A673 (cell line): ENCODE results near the gene PRKAG2. TPM values are rescaled to one million over a fixed set of nuclear protein-coding genes. Genes with fewer than 3 reads are reported as not detected.

Source experiments
- BruUV-seq: library from RNA; stranded (reverse); fragments of 400-500 nt; replicated peaks from 2 replicates; lab custom pipeline; 2021; lab: Mats Ljungman, UMichigan
- CTCF ChIA-PET: fragments of 300-600 bp; sonication (Branson Sonifier 250); formaldehyde crosslinking; loops from one replicate; lab custom pipeline; 2022; ENCODE audit warnings: antibody characterized with exemption; lab: Charles Lee
- POLR2A ChIA-PET: fragments of 300-600 bp; sonication (Branson Sonifier 250); formaldehyde crosslinking; loops from one replicate; lab custom pipeline; 2022; ENCODE audit warnings: antibody characterized with exemption; ENCODE audit not compliant: low non-redundant PET; lab: Charles Lee
- DNase-seq: peaks from one replicate; pipeline ENCODE4 v3.0.0-alpha.2; 2015; ENCODE audit warnings: low spot score
- H3K27ac ChIP-seq: fragments of 200-600 bp; sonication (generic); 2 replicates; pipeline ENCODE4 v1.5.1; 2016; ENCODE audit warnings: mixed run types, low read depth, mild to moderate bottlenecking, mixed read lengths, antibody characterized with exemption, low read length; ENCODE audit not compliant: poor library complexity, severe bottlenecking
- H3K27me3 ChIP-seq: fragments of 200-600 bp; sonication (generic); replicated peaks from 2 replicates; pipeline ENCODE4 v1.6.1; 2017; ENCODE audit warnings: mixed run types, low read depth, mild to moderate bottlenecking, mixed read lengths, antibody characterized with exemption, low read length; ENCODE audit not compliant: insufficient read depth, poor library complexity
- H3K36me3 ChIP-seq: fragments of 200-600 bp; sonication (generic); 2 replicates; pipeline ENCODE4 v1.6.1; 2016; ENCODE audit warnings: mixed run types, mild to moderate bottlenecking, mixed read lengths, antibody characterized with exemption, low read length; ENCODE audit not compliant: insufficient read depth, poor library complexity, severe bottlenecking
- H3K4me1 ChIP-seq: fragments of 200-600 bp; sonication (generic); 2 replicates; pipeline ENCODE4 v1.6.1; 2017; ENCODE audit warnings: mixed run types, mild to moderate bottlenecking, mixed read lengths, antibody characterized with exemption, low read length; ENCODE audit not compliant: insufficient read depth, poor library complexity, severe bottlenecking
- H3K4me3 ChIP-seq: fragments of 200-600 bp; sonication (generic); 2 replicates; pipeline ENCODE4 v1.5.1; 2016; ENCODE audit warnings: low read depth, mixed run types, mild to moderate bottlenecking, mixed read lengths, low read length; ENCODE audit not compliant: poor library complexity, severe bottlenecking
- H3K9me3 ChIP-seq: fragments of 200-600 bp; sonication (generic); 2 replicates; pipeline ENCODE4 v1.6.1; 2016; ENCODE audit warnings: mixed run types, low read depth, mild to moderate bottlenecking, mixed read lengths, antibody characterized with exemption, low read length; ENCODE audit not compliant: poor library complexity, severe bottlenecking
- EZH2 ChIP-seq: fragments of 200-600 bp; sonication (generic); IDR thresholded peaks from 2 replicates; pipeline ENCODE4 v1.6.1; 2017; ENCODE audit warnings: borderline replicate concordance, low read depth, mild to moderate bottlenecking, mixed read lengths, antibody characterized with exemption, low read length; ENCODE audit not compliant: poor library complexity, severe bottlenecking
- intact Hi-C: fragments of 100-400 bp; cut with micrococcal nuclease; formaldehyde crosslinking; loops from one replicate; pipeline ENCODE4 v1.10.0; 2022; ENCODE audit not compliant: unreplicated experiment
- total RNA-seq: library from RNA; stranded (reverse); gene quantifications from 2 replicates; pipeline ENCODE4 v1.2.3, GENCODE V29; 2021
- TF ChIP-seq, protein P1 (sequence below): fragments of 300-800, 200-600 bp; sonication (generic); conservative IDR thresholded peaks from 2 replicates; pipeline ENCODE4 v1.5.1; 2017; ENCODE audit warnings: low read depth, mild to moderate bottlenecking, antibody characterized with exemption, low read length, moderate library complexity, mixed read lengths

Gene PRKAG2
- total RNA-seq, 1 experiment from 2014 or later = 11.6 TPM

DNA sequence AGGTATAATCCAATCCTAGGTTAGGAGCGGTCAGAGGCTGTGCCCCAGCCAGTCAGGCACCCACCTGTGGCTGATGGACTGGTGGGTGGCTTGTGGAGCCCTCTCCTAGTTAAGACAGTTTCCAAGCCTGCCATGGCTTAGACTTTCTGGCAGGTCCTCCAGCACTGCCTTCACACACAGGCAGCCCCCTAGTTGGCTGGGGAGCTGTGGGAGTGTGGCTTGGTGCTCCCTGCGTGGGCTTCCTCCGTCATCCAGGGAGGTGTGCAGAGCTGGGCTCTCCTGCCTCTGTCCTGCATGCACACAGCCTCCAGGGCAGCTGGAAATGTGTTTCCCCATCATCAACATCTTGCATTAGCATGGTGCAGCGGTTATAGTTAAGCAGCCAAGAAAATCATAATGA, 273.0 kb downstream of the PRKAG2 start:
- TF ChIP-seq EZH2 = no peak
- TF ChIP-seq, protein P1, sequence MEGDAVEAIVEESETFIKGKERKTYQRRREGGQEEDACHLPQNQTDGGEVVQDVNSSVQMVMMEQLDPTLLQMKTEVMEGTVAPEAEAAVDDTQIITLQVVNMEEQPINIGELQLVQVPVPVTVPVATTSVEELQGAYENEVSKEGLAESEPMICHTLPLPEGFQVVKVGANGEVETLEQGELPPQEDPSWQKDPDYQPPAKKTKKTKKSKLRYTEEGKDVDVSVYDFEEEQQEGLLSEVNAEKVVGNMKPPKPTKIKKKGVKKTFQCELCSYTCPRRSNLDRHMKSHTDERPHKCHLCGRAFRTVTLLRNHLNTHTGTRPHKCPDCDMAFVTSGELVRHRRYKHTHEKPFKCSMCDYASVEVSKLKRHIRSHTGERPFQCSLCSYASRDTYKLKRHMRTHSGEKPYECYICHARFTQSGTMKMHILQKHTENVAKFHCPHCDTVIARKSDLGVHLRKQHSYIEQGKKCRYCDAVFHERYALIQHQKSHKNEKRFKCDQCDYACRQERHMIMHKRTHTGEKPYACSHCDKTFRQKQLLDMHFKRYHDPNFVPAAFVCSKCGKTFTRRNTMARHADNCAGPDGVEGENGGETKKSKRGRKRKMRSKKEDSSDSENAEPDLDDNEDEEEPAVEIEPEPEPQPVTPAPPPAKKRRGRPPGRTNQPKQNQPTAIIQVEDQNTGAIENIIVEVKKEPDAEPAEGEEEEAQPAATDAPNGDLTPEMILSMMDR = no peak
- DNase-seq = no peak
- Histone ChIP-seq H3K27ac (no peak overlapping the region), H3K27me3 (no peaks in the 10 kb centered on the region), H3K4me3 (no peak overlapping the region), H3K9me3 (no peaks in the 10 kb centered on the region), H3K4me1 (no peaks in the 10 kb centered on the region), H3K36me3 (no peaks in the 10 kb centered on the region)
- intact Hi-C loops = no loop called here
- CTCF ChIA-PET = no interaction called here
- BruUV-seq = no TSS peak
- POLR2A ChIA-PET = no interaction called here

DNA sequence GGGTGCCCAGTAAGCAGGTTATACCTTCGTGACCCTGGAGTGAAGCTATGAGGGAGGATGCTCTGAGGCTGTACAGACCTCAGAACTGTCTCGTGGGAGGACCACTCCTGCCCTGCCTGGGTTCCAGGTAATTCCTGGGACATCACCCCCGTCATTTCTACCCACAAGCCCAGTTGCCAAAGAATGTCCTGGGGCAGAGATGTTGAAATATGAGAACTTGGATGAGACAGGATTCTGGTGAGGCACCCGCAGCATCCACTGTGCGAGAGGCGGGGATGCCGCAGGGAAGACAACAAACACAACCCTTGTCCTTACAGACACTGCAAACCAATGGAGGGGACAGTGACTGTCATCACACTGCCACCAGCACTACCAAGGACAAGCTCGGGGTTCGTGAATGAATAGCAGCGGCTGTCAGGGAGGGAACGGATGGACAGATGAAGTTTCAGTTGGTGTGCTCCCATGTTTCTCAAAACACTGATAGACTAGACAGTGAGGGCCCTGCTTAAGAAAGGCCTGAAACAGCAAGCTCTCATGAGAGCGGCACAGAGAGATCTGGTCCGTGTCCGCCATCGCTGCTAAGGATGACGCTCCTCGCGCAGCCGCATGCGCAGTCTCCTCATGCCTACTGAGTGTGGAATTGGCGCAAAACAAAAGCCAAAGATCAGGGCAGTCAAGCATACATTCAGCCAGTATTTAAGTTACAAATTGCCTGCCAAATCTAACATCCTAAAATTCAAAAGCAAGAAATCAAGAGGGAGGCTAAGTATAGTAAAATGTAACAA, 275.2 kb downstream of the PRKAG2 start:
- H3K4me1 ChIP-seq = no peaks in the 10 kb centered on the region

DNA sequence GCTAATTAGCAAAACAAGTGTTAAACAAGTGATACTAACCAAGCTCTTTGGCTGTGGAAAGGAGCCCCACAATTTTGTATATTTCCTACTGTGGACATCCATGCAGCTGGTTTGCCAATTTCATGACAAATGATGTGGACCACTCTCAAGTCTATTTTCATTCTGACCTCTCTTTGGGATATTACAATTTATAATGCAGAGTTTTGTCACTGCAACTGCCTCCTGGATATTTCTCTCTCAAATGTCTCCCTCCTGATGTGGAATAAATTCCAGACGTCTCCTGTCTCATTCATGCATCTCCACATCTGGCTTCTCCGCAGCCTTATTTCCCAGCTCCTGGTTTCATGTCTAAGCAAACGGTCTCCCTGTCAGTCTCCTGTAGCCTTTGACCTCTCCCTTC, 276.6 kb downstream of the PRKAG2 start:
- intact Hi-C loops = no loop called here

More for the DNA sequence above, 275.2 kb downstream of the PRKAG2 start:
- CTCF ChIA-PET = no interaction called here
- TF ChIP-seq EZH2 = no peak
- TF ChIP-seq, protein P1 = no peak
- Histone ChIP-seq H3K36me3 (no peaks in the 10 kb centered on the region), H3K27ac (no peak overlapping the region), H3K9me3 (no peaks in the 10 kb centered on the region), H3K27me3 (no peaks in the 10 kb centered on the region), H3K4me3 (no peak overlapping the region)
- POLR2A ChIA-PET = no interaction called here
- DNase-seq = no peak
- intact Hi-C loops = no loop called here
- BruUV-seq = no TSS peak

More for the DNA sequence above, 276.6 kb downstream of the PRKAG2 start:
- TF ChIP-seq, protein P1 = no peak
- no TSS peak for BruUV-seq
- CTCF ChIA-PET = no interaction called here
- no peak for DNase-seq
- Histone ChIP-seq H3K4me1 (no peaks in the 10 kb centered on the region), H3K36me3 (no peaks in the 10 kb centered on the region), H3K4me3 (no peak overlapping the region), H3K9me3 (no peaks in the 10 kb centered on the region), H3K27ac (no peak overlapping the region), H3K27me3 (no peaks in the 10 kb centered on the region)
- POLR2A ChIA-PET = interaction anchor here (0.6 kb wide), 1 partner anchor 491 kb away, joined by 3 read pairs; no protein-coding TSS in a partner anchor
